Upper lobe of left lung (tissue), 4 donors: ENCODE measurements around the gene KCNK15.

Source experiments
- EP300 ChIP-seq, 4 donors: sonication (generic); formaldehyde crosslinking; IDR thresholded peaks; one replicate each; pipeline ENCODE4 v1.5.1; 2017; ENCODE audit warnings: antibody characterized with exemption in 4 of 4, control low read depth in 2 of 4
- POLR2A ChIP-seq, 4 donors: fragments of 450-650 bp; IDR thresholded peaks; one replicate each; pipeline ENCODE4 v1.5.1; 2016 to 2017; ENCODE audit warnings: antibody characterized with exemption in 4 of 4, mild to moderate bottlenecking in 2 of 4
- POLR2AphosphoS5 ChIP-seq, 2 donors: sonication (generic); formaldehyde crosslinking; IDR thresholded peaks; one replicate each; pipeline ENCODE4 v1.5.1; 2017; ENCODE audit warnings: antibody characterized with exemption in 2 of 2
- TF ChIP-seq, protein P1 (sequence below), 6 experiments: fragments of 450-650 bp in 4 of 6; fragments of 200-600 bp in 2 of 6; sonication (generic) in 2 of 6; IDR thresholded peaks; one replicate each; pipeline ENCODE4 v1.5.1; 2016 to 2019; ENCODE audit warnings: antibody characterized with exemption in 6 of 6

GRCh38 chr20:44743916-44744655, 1.6 kb upstream of the KCNK15 start:
- TF ChIP-seq, protein P1, sequence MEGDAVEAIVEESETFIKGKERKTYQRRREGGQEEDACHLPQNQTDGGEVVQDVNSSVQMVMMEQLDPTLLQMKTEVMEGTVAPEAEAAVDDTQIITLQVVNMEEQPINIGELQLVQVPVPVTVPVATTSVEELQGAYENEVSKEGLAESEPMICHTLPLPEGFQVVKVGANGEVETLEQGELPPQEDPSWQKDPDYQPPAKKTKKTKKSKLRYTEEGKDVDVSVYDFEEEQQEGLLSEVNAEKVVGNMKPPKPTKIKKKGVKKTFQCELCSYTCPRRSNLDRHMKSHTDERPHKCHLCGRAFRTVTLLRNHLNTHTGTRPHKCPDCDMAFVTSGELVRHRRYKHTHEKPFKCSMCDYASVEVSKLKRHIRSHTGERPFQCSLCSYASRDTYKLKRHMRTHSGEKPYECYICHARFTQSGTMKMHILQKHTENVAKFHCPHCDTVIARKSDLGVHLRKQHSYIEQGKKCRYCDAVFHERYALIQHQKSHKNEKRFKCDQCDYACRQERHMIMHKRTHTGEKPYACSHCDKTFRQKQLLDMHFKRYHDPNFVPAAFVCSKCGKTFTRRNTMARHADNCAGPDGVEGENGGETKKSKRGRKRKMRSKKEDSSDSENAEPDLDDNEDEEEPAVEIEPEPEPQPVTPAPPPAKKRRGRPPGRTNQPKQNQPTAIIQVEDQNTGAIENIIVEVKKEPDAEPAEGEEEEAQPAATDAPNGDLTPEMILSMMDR (IDR thresholded peaks at IDR 0.05) = no peak
- TF ChIP-seq POLR2AphosphoS5 (IDR thresholded peaks at IDR 0.05) = no peak
- no peak for TF ChIP-seq POLR2A (IDR thresholded peaks at IDR 0.05)
- no peak for TF ChIP-seq EP300 (IDR thresholded peaks at IDR 0.05)
